HepG2 (cell line): ENCODE data around the gene TXNRD1. TPM values are rescaled to one million over a fixed set of nuclear protein-coding genes. Genes with fewer than 3 reads are reported as not detected.
A peak's percentile ranks its signal among the peaks of the same experiment; 100 is the strongest.

Source experiments
- ATAC-seq: fragments of 200-7000 bp; cut with Tn5 transposase; 3 replicates; pipeline ENCODE4 v1.9.1; 2020; ENCODE audit warnings: mild to moderate bottlenecking, moderate library complexity
- BruUV-seq: library from RNA; stranded (reverse); fragments of 400-500 nt; replicated peaks from 2 replicates; lab custom pipeline; 2021; lab: Mats Ljungman, UMichigan
- CTCF ChIA-PET: fragments of 300-600 bp; formaldehyde crosslinking; extraction: SDS; loops from one replicate; lab custom pipeline; 2021; ENCODE audit warnings: low total read pairs, inconsistent platforms, low intra/inter-chr PET ratio; lab: Yijun Ruan, JAX
- POLR2A ChIA-PET: fragments of 350-600 bp; sonication (Branson Sonifier 250); formaldehyde crosslinking; loops from one replicate; lab custom pipeline; 2020; ENCODE audit warnings: antibody characterized with exemption, inconsistent platforms; lab: Yijun Ruan, JAX
- DNase-seq: peaks from one replicate; pipeline ENCODE4 v3.0.0-alpha.2; 2015; ENCODE audit warnings: low spot score
- FAIRE-seq: peaks from 3 replicates; lab custom pipeline; 2011; peaks lifted over from hg19 to GRCh38; lab: Jason Lieb, UNC
- H2AFZ ChIP-seq: one replicate; pipeline ENCODE4 v1.6.1; 2011; ENCODE audit warnings: low read length, inconsistent platforms
- H3K27ac ChIP-seq: fragments of 300-600 bp; 3 replicates; pipeline ENCODE4 v1.8.0; 2011; ENCODE audit warnings: mixed run types, mild to moderate bottlenecking, mixed read lengths, low read length, inconsistent platforms; ENCODE audit not compliant: insufficient read depth; ENCODE audit errors: extremely low read length
- H3K27me3 ChIP-seq, 2 experiments: fragments of 200-600 bp in 1 of 2; 2 replicates in 1 of 2; 3 replicates in 1 of 2; pipeline versions ENCODE4 v1.6.0 to v1.8.0; 2011; ENCODE audit warnings: low read length in 2 of 2, mild to moderate bottlenecking in 2 of 2, moderate library complexity in 2 of 2, inconsistent platforms in 1 of 2; ENCODE audit not compliant: insufficient read depth in 2 of 2, control insufficient read depth in 1 of 2
- H3K36me3 ChIP-seq, 2 experiments: fragments of 200-600 bp in 1 of 2; replicated peaks in 1 of 2; 2 replicates in 1 of 2; 3 replicates in 1 of 2; pipeline versions ENCODE4 v1.5.1 to v1.8.0; 2011; ENCODE audit warnings: low read length in 2 of 2, inconsistent platforms in 1 of 2; ENCODE audit not compliant: insufficient read depth in 2 of 2, control insufficient read depth in 1 of 2
- H3K4me1 ChIP-seq: 2 replicates; pipeline ENCODE4 v1.5.1; 2012; ENCODE audit warnings: low read length, inconsistent platforms; ENCODE audit not compliant: insufficient read depth
- H3K4me2 ChIP-seq: 2 replicates; pipeline ENCODE4 v1.6.0; 2011; ENCODE audit warnings: low read depth, low read length, inconsistent platforms
- H3K4me3 ChIP-seq, 3 experiments: fragments of 200-600 bp in 1 of 3; sonication (generic), shearing (Covaris generic) in 1 of 3; replicated peaks in 1 of 3; 2 replicates each; pipeline ENCODE4 v1.5.1; 2011 to 2016; ENCODE audit warnings: low read length in 3 of 3, inconsistent platforms in 2 of 3, low read depth in 2 of 3, mild to moderate bottlenecking in 2 of 3, control low read depth in 1 of 3, mixed read lengths in 1 of 3; ENCODE audit not compliant: insufficient read depth in 1 of 3
- H3K79me2 ChIP-seq: one replicate; pipeline ENCODE4 v1.6.1; 2011; ENCODE audit warnings: low read length, inconsistent platforms; ENCODE audit not compliant: insufficient read depth
- H3K9ac ChIP-seq: 2 replicates; pipeline ENCODE4 v1.6.0; 2011; ENCODE audit warnings: mild to moderate bottlenecking, low read depth, low read length, inconsistent platforms; ENCODE audit not compliant: insufficient read depth
- H3K9me3 ChIP-seq: 2 replicates; pipeline ENCODE4 v1.5.1; 2012; ENCODE audit warnings: mild to moderate bottlenecking, low read length
- H4K20me1 ChIP-seq: 2 replicates; pipeline ENCODE4 v1.6.0; 2011; ENCODE audit warnings: inconsistent platforms, mild to moderate bottlenecking, low read length, moderate library complexity; ENCODE audit not compliant: insufficient read depth
- BCL6 ChIP-seq: IDR thresholded peaks from 2 replicates; pipeline ENCODE4 v1.6.1; 2016; ENCODE audit warnings: missing genetic modification reagents, missing compliant biosample characterization
- FOXA1 ChIP-seq, 2 experiments: fragments of 450-650 bp in 1 of 2; sonication (generic) in 1 of 2; formaldehyde crosslinking in 1 of 2; IDR thresholded peaks; 2 replicates each; pipeline versions ENCODE4 v1.4.0 to v1.6.1; 2016 to 2020; ENCODE audit warnings: missing genetic modification reagents in 1 of 2
- GATAD2A ChIP-seq: IDR thresholded peaks from 2 replicates; pipeline ENCODE4 v1.6.1; 2016
- POLR2A ChIP-seq, 2 experiments: IDR thresholded peaks; 2 replicates each; pipeline ENCODE4 v1.6.1; 2011; ENCODE audit warnings: low read depth in 2 of 2, low read length in 2 of 2, mild to moderate bottlenecking in 1 of 2, moderate library complexity in 1 of 2; ENCODE audit not compliant: insufficient read depth in 1 of 2
- TBX2 ChIP-seq: sonication (generic); formaldehyde crosslinking; IDR thresholded peaks from 2 replicates; pipeline ENCODE4 v1.5.0; 2020; ENCODE audit warnings: missing genetic modification reagents, mild to moderate bottlenecking, borderline replicate concordance
- YEATS4 ChIP-seq: sonication (generic); formaldehyde crosslinking; IDR thresholded peaks from 2 replicates; pipeline ENCODE4 v1.4.0; 2020; ENCODE audit warnings: missing genetic modification reagents, borderline replicate concordance
- ZC3H4 ChIP-seq: sonication (generic); formaldehyde crosslinking; IDR thresholded peaks from 2 replicates; pipeline ENCODE4 v1.4.0; 2020; ENCODE audit warnings: missing genetic modification reagents, borderline replicate concordance
- ZIK1 ChIP-seq: sonication (generic); formaldehyde crosslinking; IDR thresholded peaks from 2 replicates; pipeline ENCODE4 v1.5.0; 2020; ENCODE audit warnings: mild to moderate bottlenecking, low read depth, missing genetic modification reagents, borderline replicate concordance
- ZNF232 ChIP-seq: sonication (generic); formaldehyde crosslinking; IDR thresholded peaks from 2 replicates; pipeline ENCODE4 v1.4.0; 2020; ENCODE audit warnings: missing genetic modification reagents, borderline replicate concordance
- ZNF317 ChIP-seq: sonication (generic); formaldehyde crosslinking; IDR thresholded peaks from 2 replicates; pipeline ENCODE4 v1.5.0; 2020; ENCODE audit warnings: mild to moderate bottlenecking, missing genetic modification reagents
- ZNF510 ChIP-seq: sonication (generic); formaldehyde crosslinking; IDR thresholded peaks from 2 replicates; pipeline ENCODE4 v1.4.0; 2020; ENCODE audit warnings: low read depth, mild to moderate bottlenecking, missing genetic modification reagents
- ZNF607 ChIP-seq: sonication (generic); formaldehyde crosslinking; IDR thresholded peaks from 2 replicates; pipeline ENCODE4 v1.5.1; 2020; ENCODE audit warnings: missing genetic modification reagents, mild to moderate bottlenecking, borderline replicate concordance
- WGBS: methylation state at CpG from one replicate; pipeline ENCODE4 v1.1.6; 2017; ENCODE audit warnings: low lambda C conversion rate; 5-methylcytosine and 5-hydroxymethylcytosine counted together
- in situ Hi-C: cut with HindIII; loops from 2 replicates; pipeline ENCODE4 v1.10.0; 2017; ENCODE audit warnings: low pct_unique_long_range_greater_than_20kb; ENCODE audit not compliant: extremely low pct_ligation_motif_present
- intact Hi-C: fragments of 100-400 bp; cut with micrococcal nuclease; formaldehyde crosslinking; loops from one replicate; pipeline ENCODE4 v1.10.0; 2022; ENCODE audit not compliant: unreplicated experiment
- polyA plus RNA-seq, 8 experiments: library from polyadenylated mRNA; depleted of rRNA in 3 of 8; stranded (reverse) in 7 of 8; unstranded in 1 of 8; fragments of >200 nt; fragmentation: Illumina TruSeq in 4 of 8; extraction: Trizol in 4 of 8; gene quantifications; 2 replicates each; pipeline versions ENCODE4 v1.2.1 to v1.2.3, GENCODE V29; 2011 to 2016; ENCODE audit warnings: low read depth in 4 of 8, missing spikeins in 1 of 8, mixed read lengths in 1 of 8; ENCODE audit not compliant: insufficient read depth in 1 of 8
- total RNA-seq, 5 experiments: library from RNA; depleted of rRNA; stranded (reverse); fragments of >200 nt; fragmentation: Illumina TruSeq; extraction: Trizol; gene quantifications; 2 replicates each; pipeline ENCODE4 v1.2.3, GENCODE V29; 2016; ENCODE audit warnings: low read depth in 1 of 5
- TF ChIP-seq, protein P1 (sequence below): sonication (generic); formaldehyde crosslinking; IDR thresholded peaks from 2 replicates; pipeline ENCODE4 v1.4.0; 2020; ENCODE audit warnings: missing genetic modification reagents, borderline replicate concordance

The TXNRD1 gene
- total and polyA plus RNA-seq, 2 of the 13 experiments (the other 11 are each of a cell fraction or from before 2014, with no cell fraction given) = 54.0 to 190 TPM

DNA sequence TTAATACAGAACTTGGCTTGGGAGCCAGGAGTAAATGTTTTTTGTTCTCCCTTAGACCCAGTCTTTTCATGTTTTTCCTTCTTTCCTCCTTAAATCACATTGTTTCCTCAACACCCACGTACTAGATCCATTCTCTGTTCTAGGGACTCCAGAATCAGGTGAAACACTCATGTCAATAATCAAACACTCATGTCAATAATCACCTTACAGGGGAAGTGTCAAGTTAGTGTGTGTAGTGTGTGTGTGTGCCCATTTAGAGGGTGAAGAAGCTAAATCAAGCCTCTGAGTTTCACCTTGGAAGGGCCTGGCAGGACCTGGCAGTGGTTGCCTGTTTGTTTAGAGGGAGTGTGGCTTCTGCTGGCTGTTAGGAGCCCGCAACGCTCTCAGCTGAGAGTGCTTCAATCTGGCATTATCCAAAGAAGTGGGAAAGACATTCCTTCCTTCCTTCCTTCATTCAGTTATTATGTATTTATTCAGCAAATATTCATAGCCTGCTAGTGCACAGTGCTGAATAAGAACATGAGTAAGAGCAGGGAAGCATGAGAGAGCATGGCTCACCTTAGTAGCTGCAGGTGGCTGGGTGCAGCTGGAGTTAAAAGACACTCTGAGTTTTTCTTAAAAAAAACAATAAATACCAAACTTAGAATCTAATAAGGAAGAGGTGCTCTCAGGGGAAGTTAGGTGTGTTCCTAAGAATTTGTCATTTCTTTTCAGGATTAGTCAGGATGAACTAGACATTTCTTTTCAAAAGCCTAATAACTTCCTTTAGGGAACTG is 70.3 kb downstream of the TXNRD1 start:
- intact Hi-C loops = loop anchor here (5.0 kb wide), 2 partner anchors 69 to 149 kb away; partner anchors contain the start of genes NFYB and TXNRD1
- no peak for DNase-seq
- peak overlapping the region; percentile 98 for H3K27ac ChIP-seq
- ATAC-seq = no peak
- ChIA-PET CTCF (no interaction called here), POLR2A (interaction anchor here (0.9 to 2.9 kb wide), 10 partner anchors 8 to 356 kb away, joined by 3 to 18 read pairs (median 4); partner anchors contain the start of genes HSP90B1, NFYB and TDG)
- 37% methylated on average over 3 of the region's 3 CpGs for WGBS
- H3K27me3 ChIP-seq = no peaks in the 10 kb centered on the region; a peak in 1 of 5 replicates
- no peaks in the 10 kb centered on the region for H3K9me3 ChIP-seq
- H3K79me2 ChIP-seq = peaks cover 41% of the 10 kb centered on the region
- peaks cover 23% of the 10 kb centered on the region for H4K20me1 ChIP-seq
- TSS peak; percentile 94 for BruUV-seq
- H3K4me2 ChIP-seq = peak overlapping the region; percentile 100
- no peak overlapping the region for H2AFZ ChIP-seq
- H3K4me3 ChIP-seq = peak overlapping the region; percentile 36 to 91 (median 91)
- no peak for FAIRE-seq
- peak overlapping the region; percentile 98 for H3K9ac ChIP-seq
- H3K4me1 ChIP-seq = peaks cover 24% of the 10 kb centered on the region
- H3K36me3 ChIP-seq = peaks cover 0 to 3% of the 10 kb centered on the region in 2 experiments; a peak in 2 of 5 replicates
- TF ChIP-seq ZNF510 (CRISPR knock-in tag) (no peak), GATAD2A (CRISPR knock-in tag) (no peak; the same call in 1 of the 2 replicates), TBX2 (no peak), ZNF317 (CRISPR knock-in tag) (no peak), ZIK1 (no peak), ZNF232 (no peak), YEATS4 (0 out of 2 replicates have a peak, but pooled peaks have one; percentile 2), ZNF607 (CRISPR knock-in tag) (no peak), ZC3H4 (CRISPR knock-in tag) (peak; percentile 86; the same call in 1 of the 2 replicates), POLR2A (IDR thresholded peaks at IDR 0.05; ENCODE audit: insufficient read depth in 1 of 2, low read depth in 2 of 2, low read length in 2 of 2) (peak in 1 of 2 experiments; percentile 17; a peak in 1 of 4 replicates), FOXA1 (IDR thresholded peaks at IDR 0.05) (no peak), FOXA1 (CRISPR knock-in tag; IDR thresholded peaks at IDR 0.05) (peak; percentile 16; the same call in 1 of the 2 replicates), BCL6 (CRISPR knock-in tag) (no peak)
- TF ChIP-seq, protein P1, sequence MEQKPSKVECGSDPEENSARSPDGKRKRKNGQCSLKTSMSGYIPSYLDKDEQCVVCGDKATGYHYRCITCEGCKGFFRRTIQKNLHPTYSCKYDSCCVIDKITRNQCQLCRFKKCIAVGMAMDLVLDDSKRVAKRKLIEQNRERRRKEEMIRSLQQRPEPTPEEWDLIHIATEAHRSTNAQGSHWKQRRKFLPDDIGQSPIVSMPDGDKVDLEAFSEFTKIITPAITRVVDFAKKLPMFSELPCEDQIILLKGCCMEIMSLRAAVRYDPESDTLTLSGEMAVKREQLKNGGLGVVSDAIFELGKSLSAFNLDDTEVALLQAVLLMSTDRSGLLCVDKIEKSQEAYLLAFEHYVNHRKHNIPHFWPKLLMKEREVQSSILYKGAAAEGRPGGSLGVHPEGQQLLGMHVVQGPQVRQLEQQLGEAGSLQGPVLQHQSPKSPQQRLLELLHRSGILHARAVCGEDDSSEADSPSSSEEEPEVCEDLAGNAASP = no peak
- TF ChIP-seq, all 625 proteins: peak for 4
- in situ Hi-C loops = loop anchor here (10.0 kb wide), 1 partner anchor 71 kb away; the partner anchor contains the start of gene TXNRD1
